Subcutaneous adipose tissue (tissue), 4 donors: ENCODE results near the gene DDX24. TPM values are rescaled to one million over a fixed set of nuclear protein-coding genes. Genes with fewer than 3 reads are reported as not detected.

Experiments
- total RNA-seq, 4 donors: library from RNA; depleted of rRNA; stranded (reverse); fragments of >200 nt; gene quantifications; one replicate each; pipeline ENCODE4 v1.1.0, GENCODE V29; 2016
- TF ChIP-seq, protein P1 (sequence below): fragments of 450-650 bp; IDR thresholded peaks from one replicate; pipeline ENCODE4 v1.5.1; 2016; ENCODE audit warnings: low read depth, mild to moderate bottlenecking, control low read depth, antibody characterized with exemption, moderate library complexity

Gene DDX24
- total RNA-seq, 4 donors from 2014 or later, result 119 to 133 (median 126) TPM

DNA sequence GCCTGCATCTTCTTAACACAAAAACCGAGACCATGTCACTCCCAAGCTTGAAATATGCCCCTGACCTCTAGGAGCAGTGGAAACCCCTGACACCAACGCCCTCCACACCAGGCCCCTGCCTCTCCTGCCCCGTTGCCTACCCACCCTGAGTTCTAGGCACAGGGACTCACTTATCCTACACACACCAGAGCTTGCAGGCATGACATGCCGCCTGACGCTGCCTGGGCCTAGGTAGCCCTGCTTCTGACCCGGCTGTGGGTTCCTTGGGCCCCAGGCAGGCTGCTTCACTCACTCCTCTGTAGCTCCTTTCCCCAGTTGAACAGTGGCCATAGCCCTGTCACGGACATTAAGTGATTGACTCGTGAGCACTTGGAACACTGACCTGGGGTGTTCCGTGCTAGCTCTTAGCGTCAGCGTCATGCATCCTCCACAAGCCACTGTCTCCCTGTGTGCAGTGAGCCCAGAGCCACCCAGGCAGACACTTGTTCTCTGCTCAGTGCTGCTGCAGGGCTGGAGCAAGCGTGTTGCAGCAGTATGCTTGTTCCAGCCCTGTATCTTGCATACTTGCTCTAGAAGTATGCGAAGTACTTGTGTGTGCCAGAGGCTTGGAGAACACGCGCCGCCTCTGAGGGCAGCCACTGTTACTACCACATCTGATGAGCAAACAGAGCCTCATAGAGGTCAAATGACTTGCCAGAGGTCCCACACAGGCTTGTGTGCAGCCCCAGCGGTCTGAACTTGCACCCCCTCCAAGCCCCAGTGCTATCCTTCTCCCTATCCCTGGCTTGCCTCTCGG lies 39.3 kb downstream of the DDX24 start:
- TF ChIP-seq, protein P1, sequence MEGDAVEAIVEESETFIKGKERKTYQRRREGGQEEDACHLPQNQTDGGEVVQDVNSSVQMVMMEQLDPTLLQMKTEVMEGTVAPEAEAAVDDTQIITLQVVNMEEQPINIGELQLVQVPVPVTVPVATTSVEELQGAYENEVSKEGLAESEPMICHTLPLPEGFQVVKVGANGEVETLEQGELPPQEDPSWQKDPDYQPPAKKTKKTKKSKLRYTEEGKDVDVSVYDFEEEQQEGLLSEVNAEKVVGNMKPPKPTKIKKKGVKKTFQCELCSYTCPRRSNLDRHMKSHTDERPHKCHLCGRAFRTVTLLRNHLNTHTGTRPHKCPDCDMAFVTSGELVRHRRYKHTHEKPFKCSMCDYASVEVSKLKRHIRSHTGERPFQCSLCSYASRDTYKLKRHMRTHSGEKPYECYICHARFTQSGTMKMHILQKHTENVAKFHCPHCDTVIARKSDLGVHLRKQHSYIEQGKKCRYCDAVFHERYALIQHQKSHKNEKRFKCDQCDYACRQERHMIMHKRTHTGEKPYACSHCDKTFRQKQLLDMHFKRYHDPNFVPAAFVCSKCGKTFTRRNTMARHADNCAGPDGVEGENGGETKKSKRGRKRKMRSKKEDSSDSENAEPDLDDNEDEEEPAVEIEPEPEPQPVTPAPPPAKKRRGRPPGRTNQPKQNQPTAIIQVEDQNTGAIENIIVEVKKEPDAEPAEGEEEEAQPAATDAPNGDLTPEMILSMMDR, result no peak

- TF ChIP-seq, protein P1, result no peak
Observed at GRCh38 chr14:94040796-94041195, 40.2 kb downstream of the DDX24 start.

DNA sequence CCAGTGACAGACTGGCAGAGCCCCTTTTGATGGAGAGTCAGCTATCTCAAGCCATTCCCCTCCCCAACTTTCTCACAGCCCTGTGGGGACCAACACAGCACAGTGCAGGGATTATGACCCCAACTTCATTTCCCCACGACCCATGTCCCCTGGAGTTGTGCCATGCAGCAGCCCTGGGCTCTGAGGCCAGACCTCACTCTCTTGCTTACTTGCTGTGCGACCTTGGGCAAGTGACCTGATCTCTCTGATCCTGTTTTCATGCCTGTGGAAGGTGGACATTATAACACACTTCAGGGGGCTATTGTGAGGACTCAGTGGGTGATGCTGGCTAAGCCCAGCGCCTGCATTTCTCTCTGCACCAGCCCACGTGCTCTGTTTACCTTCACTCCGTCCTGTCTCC lies 40.8 kb downstream of the DDX24 start:
- TF ChIP-seq, protein P1, result no peak

- TF ChIP-seq, protein P1, result no peak
Observed at GRCh38 chr14:94038921-94039629, 41.9 kb downstream of the DDX24 start.

DNA sequence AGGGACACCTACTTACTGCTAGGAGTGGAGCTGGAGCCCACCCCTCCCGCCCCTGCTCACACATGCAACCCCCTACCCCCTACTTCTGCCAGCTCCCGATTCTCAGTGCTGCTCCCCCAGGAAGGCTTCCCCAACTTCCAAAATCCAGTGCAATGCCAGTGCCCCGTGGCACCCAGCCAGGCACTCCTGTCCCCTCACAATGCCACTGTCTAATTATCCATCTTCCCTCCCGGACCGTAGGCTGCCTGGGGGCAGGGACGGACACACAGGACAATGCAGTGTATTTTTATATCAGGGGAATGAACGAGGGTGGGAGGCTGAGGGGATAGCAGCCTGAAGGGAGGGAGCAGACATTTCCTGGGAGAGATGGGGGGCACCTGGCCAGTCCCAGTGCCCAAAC lies 42.5 kb downstream of the DDX24 start:
- TF ChIP-seq, protein P1, result no peak

GRCh38 chr14:94037954-94038353 lies 43.0 kb downstream of the DDX24 start:
- TF ChIP-seq, protein P1, result no peak
